IPS DF 19.7 (cell line): ENCODE results near the gene KRT16.
"Not testable (repeated sequence)": the region's sequence is repeated elsewhere in the genome, so short reads cannot be mapped to it uniquely, and the experiment has no call there.

ENCODE experiments used
- DNase-seq: peaks from one replicate; pipeline ENCODE4 v3.0.0-alpha.2; 2013; ENCODE audit warnings: low read depth, low spot score

KRT16 gene

DNA sequence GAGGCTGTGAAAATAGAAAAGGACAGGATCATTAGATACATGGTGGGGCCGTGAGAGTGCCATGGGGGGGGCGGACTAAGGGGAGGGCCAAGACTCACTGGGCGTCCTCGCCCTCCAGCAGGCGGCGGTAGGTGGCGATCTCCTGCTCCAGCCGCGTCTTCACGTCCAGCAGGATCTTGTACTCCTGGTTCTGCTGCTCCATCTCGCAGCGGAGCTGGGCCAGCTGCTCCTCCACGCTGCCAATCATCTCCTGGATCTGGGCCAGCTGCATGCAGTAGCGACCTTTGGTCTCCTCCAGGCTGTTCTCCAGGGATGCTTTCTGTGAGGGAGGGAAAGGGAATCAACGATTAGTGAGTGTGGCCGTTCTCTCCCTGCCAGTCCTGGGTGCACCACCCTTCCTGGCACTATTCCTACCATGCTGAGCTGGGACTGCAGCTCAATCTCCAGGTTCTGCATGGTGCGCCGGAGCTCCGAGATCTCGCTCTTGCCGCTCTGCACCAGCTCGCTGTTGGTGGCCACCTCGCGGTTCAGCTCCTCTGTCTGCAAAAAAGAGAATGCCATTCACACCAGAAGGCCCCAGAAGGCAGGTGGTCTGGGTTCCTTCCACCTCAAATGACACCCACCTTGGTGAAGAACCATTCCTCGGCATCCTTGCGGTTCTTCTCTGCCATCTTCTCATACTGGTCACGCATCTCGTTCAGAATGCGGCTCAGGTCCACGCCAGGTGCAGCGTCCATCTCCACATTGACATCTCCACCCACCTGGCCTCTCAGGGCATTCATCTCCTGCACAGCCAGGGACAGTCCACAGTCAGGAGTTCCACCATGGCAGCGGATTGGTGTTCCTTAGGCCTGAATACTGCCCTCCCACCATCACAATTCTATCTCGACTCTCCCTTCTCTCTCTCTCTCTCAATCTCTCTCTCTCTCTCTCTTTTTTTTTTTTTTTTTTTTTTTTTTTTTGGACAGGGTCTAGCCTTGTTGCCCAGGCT lies 29.1 kb downstream of the KRT16 start:
- DNase-seq = no peak

GRCh38 chr17:41582061-41582968 lies 30.3 kb downstream of the KRT16 start:
- DNase-seq = not testable (repeated sequence)

GRCh38 chr17:41581366-41582060 lies 31.1 kb downstream of the KRT16 start:
- no peak for DNase-seq

DNA sequence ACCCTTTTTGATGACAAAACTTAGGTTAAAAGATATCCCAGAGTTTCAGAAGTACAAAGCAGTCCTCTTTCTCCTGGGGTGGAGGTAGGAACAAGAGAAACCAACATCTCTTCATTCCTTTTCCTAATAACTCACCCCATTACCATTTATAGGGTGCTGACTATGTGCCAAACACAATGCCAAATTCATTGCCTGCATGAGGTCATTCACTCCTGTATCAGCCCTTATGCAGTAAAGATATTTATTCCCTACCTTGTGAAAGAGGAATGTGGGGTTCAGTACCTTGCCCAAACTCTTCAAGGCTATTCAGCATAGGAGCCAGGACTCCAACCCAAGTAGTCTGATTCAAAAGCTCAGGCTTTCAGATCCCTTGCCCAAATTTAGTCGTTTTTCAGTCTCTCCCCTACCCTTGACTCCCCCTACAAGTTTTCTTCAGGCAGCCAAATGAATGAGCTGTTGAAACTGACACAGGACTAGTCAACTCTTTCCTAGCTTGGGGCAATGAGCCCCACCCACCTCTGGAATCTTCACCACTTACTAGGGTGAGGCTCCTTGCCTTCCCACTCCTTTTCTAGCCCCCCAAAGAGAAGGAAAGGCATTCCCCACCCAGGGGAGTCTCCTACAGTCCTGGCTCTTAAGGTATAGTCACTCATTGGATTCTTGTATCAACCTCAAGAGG lies 31.7 kb downstream of the KRT16 start:
- DNase-seq = no peak

DNA sequence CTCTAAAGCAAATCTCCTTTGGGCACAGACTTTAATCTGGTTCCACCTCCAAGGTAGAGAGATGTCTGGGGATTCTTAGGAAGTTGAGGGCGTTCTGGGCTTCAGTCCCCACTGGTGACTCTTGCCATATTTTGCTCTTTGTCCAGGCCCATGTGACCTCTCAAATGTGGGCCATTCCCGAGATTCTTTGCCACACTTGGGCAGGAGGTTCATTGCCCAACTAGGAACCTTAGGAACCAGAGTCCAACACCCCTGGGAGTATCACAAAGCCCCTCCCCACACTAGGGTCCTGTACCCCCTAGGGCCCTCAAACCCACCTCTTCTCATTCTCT lies 32.4 kb downstream of the KRT16 start:
- no peak for DNase-seq

GRCh38 chr17:41579484-41580243 lies 32.9 kb downstream of the KRT16 start:
- peak; percentile 74 for DNase-seq

GRCh38 chr17:41578971-41579370 lies 33.6 kb downstream of the KRT16 start:
- no peak for DNase-seq

DNA sequence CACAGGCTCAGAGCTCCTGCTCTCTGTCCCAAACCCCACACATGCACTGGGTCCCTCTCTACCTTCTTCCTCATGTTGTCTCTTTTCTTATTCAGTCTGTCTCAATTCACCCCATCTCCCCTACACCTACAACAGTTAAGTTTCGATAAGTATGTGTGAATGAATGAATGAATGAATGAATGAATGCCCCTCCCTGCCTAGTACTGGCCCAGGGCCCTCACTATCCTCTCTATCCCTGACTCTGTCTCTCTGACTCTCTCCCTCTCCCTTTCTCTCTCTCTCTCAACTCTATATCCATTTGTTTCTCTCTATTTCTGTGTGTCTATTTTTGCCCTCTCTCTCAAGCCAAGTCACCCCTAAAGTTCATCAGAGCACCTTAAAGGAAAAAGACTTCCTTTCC lies 34.0 kb downstream of the KRT16 start:
- no peak for DNase-seq

GRCh38 chr17:41576740-41577139 lies 35.8 kb downstream of the KRT16 start:
- DNase-seq = not testable (repeated sequence)

DNA sequence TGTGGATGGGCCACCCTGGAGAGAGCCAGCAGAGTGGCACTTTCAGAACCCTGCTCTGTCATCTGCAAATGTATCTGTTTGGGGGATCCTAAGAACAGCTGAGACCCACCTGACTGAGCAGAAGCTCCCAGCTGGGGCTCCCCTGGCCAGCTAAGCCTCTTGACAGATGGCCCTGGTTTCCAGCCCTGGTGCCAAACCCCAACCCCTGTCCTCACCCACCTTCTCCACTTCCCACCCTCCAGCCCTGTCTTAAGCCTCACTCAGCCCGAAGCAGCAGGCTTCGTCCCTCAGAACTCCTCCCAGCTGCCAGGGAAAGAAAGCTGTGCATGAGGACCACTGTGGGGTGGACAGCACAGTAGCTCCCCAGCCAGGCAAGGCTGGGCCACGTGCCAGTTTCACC lies 37.2 kb downstream of the KRT16 start:
- DNase-seq = no peak

GRCh38 chr17:41571561-41572434 lies 40.8 kb downstream of the KRT16 start, which contains the start of gene KRT9:
Gene KRT9 (minus strand): TSS chr17:41572059. CDS start chr17:41571992, 67 bp downstream.
- DNase-seq = no peak

DNA sequence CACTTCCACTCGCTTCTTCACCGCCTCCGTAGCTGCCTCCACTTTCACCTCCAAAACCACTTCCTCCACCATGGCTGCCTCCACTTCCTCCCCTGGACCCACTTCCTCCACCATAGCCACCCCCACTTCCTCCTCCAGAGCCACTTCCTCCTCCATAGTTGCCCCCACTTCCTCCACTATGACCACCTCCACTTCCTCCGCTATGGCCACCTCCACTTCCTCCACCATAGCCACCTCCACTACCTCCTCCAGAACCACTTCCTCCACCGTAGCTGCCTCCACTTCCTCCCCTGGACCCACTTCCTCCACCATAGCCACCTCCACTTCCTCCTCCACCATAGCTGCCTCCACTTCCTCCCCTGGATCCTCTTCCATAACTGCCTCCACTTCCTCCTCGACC lies 45.2 kb downstream of the KRT16 start:
- DNase-seq = no peak

DNA sequence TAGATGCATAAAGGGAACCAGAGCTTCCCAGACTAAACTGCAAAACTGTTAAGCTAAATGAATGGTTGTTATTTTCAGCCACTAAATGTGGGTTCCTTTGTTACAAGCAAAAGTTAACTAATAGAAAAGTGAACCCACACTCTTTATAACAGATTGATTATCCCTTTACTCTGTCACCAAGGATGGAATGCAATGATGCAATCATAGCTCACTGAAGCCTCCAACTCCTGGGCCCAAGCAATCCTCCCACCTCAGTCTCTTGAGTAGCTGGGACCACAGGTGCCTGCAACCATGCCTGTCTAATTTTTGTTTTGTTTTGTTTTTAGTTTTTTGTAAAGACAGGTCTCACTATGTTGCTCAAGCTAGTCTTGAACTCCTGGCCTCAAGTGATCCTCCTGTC lies 47.2 kb downstream of the KRT16 start:
- no peak for DNase-seq

GRCh38 chr17:41563607-41564170 lies 48.9 kb downstream of the KRT16 start:
- DNase-seq = no peak

DNA sequence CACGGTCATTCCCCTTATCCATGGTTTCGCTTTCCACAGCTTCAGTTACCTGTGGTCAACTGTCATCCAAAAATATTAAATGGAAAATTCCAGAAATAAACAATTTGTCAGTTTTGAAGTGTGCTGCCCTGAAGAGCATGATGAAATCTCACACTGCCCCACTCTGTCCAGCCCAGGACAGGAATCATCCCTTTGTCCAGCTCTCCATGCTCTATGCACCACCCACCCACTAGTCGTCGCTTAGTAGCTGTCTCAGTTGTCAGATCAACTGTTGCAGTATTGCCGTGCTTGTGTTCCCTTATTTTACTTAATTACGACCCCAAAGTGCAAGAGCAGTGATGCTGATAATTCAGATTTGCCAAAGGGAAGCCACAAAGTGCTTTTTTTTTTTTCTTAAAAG lies 51.0 kb downstream of the KRT16 start:
- DNase-seq = no peak
